HG02884 (cell line): Measurements from ENCODE around the gene EPHA4.

Source experiments
- ATAC-seq: cut with Tn5 transposase; IDR thresholded peaks from one replicate; pipeline ENCODE4 v1.9.1; 2021; ENCODE audit warnings: mild to moderate bottlenecking, moderate library complexity; ENCODE audit not compliant: unreplicated experiment

The EPHA4 gene

GRCh38 chr2:221410487-221410886 lies 161.6 kb downstream of the EPHA4 start:
- ATAC-seq: no peak

DNA sequence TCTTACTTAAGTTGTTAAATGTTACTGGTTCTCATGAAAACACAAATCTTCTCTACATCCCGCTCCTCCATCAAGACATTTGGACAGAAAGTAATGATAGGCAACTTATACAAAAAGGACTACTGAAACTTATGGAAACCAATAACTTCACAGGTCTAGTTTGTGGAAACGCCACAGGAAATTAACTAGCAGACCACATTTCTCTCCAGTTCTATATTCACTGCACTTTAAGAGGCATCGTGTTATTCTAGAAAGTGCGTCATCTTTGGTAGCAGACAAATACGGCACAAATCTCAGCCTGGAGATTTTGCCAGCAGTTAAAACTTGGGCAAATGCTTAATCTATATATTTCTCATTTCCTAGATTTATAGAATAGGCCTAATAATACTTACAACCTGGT lies 164.3 kb downstream of the EPHA4 start:
- no peak for ATAC-seq

GRCh38 chr2:221405521-221405920 lies 166.6 kb downstream of the EPHA4 start:
- no peak for ATAC-seq

- ATAC-seq: no peak
These were observed 170.0 kb downstream of the EPHA4 start for GRCh38 chr2:221402072-221402471.

DNA sequence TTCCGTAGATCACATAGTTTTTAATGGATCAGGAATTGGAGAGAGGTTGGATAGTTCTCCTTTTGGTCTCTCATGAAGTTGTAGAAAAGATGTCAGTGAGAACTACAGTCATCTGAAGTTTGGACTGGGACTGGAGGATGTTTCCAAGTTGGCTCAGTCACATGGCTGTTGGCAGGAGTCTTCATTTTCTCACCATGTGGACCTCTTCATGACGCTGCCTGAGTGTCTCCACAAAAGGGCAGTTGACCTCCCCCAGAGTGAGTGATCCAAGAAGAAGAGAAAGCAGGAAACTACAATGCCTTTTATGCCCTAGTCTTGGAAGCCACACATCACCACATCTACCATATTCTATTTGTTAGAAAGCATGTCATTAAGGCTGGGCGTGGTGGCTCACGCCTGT lies 171.7 kb downstream of the EPHA4 start:
- ATAC-seq: no peak

GRCh38 chr2:221399183-221399582 lies 172.9 kb downstream of the EPHA4 start:
- no peak for ATAC-seq

- ATAC-seq: no peak
These were observed 174.9 kb downstream of the EPHA4 start for GRCh38 chr2:221397187-221397586.

GRCh38 chr2:221392228-221392881 lies 179.7 kb downstream of the EPHA4 start:
- no peak for ATAC-seq

- ATAC-seq: no peak
These were observed 181.2 kb downstream of the EPHA4 start for GRCh38 chr2:221390878-221391277.

- no peak for ATAC-seq
These were observed 182.2 kb downstream of the EPHA4 start for GRCh38 chr2:221389904-221390303.

GRCh38 chr2:221389421-221389820 lies 182.7 kb downstream of the EPHA4 start:
- ATAC-seq: no peak

DNA sequence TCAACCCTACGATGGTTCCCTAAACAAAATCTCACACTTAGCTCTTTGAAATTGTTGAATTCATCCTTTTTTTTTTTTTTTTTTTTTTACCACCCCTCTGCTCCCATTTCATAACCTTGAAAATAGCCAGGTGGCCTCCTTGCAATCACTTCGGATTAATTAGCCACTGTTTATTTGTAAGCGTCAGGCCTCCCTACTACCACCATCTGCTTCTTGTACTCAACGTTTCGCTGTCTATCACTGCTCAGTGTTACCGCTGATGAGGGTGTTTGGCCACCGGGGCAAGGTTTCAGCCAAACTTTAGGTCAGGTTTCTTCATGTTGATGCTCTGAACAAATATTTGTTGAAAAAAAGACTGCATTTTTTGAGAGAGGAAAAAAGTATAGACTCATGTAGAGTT lies 183.2 kb downstream of the EPHA4 start:
- no peak for ATAC-seq

- no peak for ATAC-seq
These were observed 186.4 kb downstream of the EPHA4 start for GRCh38 chr2:221385716-221386115.

DNA sequence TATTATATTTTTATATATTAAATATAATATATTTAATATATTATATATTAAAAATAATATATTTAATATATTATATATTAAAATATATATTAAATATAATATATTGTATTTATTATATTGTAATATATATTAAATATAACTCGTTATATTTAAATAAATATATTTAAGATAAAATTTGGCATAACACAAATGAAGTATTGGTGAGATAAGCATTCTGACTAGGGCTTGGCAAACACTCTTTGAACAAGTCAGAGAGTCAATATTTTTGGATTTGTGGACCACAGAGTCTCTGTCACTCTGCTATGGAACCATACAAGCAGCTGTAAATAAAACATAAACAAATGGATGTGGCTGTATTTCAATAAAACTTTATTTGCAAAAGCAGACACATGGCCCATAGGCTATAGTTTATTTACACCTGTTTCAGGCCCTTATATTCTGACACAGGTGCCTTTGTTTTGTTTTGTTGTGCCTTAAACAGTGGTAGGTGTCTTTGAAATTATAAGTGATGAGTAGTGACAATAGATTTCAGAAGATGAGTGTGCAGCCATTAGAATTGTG lies 190.1 kb downstream of the EPHA4 start:
- no peak for ATAC-seq

- no peak for ATAC-seq
These were observed 191.4 kb downstream of the EPHA4 start for GRCh38 chr2:221380686-221381085.

DNA sequence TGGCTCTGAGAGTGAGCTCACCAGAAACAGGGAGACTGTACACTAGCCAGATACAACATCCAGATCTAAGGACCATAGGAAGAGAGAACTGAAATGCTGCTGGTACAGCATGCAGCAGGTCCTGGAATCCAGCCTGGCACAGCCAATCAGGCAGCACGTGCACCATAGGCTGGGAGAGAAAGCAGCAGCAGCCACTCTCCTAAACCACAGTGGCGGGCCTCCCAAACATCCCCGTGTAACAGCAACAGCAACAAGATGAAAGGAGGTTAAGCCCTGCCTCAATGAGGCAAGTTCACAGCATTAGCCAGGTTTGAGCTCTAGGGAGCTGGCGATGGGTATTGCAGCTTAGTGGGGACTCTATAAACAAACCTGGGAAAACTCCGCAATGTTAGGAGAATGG lies 192.0 kb downstream of the EPHA4 start:
- no peak for ATAC-seq

DNA sequence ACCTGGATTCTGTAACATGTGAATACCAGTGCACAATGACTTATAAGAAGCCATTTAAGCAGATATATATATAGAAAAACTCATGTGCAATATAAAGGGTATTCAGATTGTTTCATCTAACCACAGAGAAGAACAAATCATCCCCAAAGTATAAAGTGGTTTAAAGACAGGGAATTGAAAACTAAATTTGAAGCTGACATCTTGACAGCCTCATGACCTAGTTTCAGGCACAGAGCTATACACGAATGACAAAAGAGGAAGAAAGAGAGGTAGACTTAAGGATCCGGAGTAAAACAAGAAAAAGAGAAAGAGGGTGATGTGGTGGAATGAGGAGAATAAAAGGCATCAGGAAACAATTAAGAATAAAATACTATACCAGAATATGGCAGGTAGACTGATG lies 194.5 kb downstream of the EPHA4 start:
- ATAC-seq: no peak

DNA sequence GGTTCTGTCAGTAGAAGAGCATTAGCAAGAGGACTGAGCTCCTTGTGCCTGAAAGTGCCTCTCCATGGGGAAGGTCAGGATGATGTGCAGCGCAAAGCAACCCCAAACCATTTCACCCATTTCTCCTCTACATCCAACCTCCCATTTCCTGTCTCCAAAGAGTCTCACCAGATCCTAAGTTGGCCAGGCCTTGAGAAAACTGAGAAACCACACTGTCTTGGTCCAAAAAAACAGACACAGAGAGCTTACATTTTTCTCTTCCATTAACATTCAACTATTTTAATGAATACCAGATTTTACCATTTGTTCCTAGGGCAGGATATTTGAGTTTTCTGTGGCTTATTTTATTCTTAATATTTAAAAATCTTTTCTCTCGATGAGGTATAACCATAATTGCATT lies 195.0 kb downstream of the EPHA4 start:
- no peak for ATAC-seq

- ATAC-seq: no peak
These were observed 197.9 kb downstream of the EPHA4 start for GRCh38 chr2:221374234-221374633.

GRCh38 chr2:221372907-221373306 lies 199.2 kb downstream of the EPHA4 start:
- ATAC-seq: no peak

GRCh38 chr2:221372159-221372884 lies 199.8 kb downstream of the EPHA4 start:
- no peak for ATAC-seq

DNA sequence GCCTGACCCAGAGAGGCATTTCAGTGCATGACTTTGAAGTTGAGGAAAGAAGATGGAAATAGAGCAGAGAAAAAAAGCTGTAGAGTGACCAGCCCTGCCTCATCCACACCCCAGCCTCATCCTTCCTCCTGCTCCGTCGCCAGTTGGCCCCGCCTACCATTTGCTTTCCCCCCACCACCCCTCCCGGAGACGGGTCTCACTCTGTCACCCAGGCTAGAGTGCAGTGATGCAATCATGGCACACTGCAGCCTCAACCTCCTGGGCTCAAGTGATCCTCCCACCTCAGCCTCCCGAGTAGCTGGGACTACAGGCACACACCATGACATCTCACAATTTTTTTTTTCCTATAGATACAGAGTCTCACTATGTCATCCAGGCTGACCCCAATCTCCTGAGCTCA lies 200.8 kb downstream of the EPHA4 start:
- ATAC-seq: no peak
